ENCODE results near the gene FMNL1.

The FMNL1 gene

GRCh38 chr17:45284176-45285140, 62.8 kb downstream of the FMNL1 start:
- DNase-seq, result peak; percentile 44

- DNase-seq, result no peak
These were observed 64.6 kb downstream of the FMNL1 start for GRCh38 chr17:45286286-45286685.

GRCh38 chr17:45287526-45288500, 66.1 kb downstream of the FMNL1 start:
- DNase-seq, result no peak

- DNase-seq, result no peak
These were observed 67.1 kb downstream of the FMNL1 start for GRCh38 chr17:45288825-45289224.

GRCh38 chr17:45289301-45290268, 67.9 kb downstream of the FMNL1 start:
- DNase-seq, result no peak

- no peak for DNase-seq
These were observed 68.6 kb downstream of the FMNL1 start for GRCh38 chr17:45290269-45290765.

- DNase-seq, result no peak
These were observed 69.6 kb downstream of the FMNL1 start for GRCh38 chr17:45291171-45291805.

GRCh38 chr17:45292696-45293412, 71.2 kb downstream of the FMNL1 start:
- DNase-seq, result no peak

- DNase-seq, result no peak
These were observed 71.9 kb downstream of the FMNL1 start for GRCh38 chr17:45293413-45294211.

- no peak for DNase-seq
These were observed 72.8 kb downstream of the FMNL1 start for GRCh38 chr17:45294506-45294905.

- DNase-seq, result no peak
These were observed 74.5 kb downstream of the FMNL1 start for GRCh38 chr17:45296003-45296832.

- DNase-seq, result no peak
These were observed 75.1 kb downstream of the FMNL1 start for GRCh38 chr17:45296833-45297124.

Measured in CD4-positive, alpha-beta T cell treated with Interleukin-10 for 1 hour (primary cell).